Measurements from ENCODE around the gene TADA2A.

- no peak for TF ChIP-seq CTCF (conservative IDR thresholded peaks at IDR 0.05)
- no peak for TF ChIP-seq EZH2 (IDR thresholded peaks at IDR 0.05; ENCODE audit: low read depth)
These were observed 69.2 kb downstream of the TADA2A start for GRCh38 chr17:37475731-37476420.

Data from PC-9 (cell line).